ENCODE results near the gene AIFM3. TPM values are rescaled to one million over a fixed set of nuclear protein-coding genes. Genes with fewer than 3 reads are reported as not detected.

AIFM3 gene
- total RNA-seq, 2 donors from 2014 or later = 1.4 to 1.8 TPM

DNA sequence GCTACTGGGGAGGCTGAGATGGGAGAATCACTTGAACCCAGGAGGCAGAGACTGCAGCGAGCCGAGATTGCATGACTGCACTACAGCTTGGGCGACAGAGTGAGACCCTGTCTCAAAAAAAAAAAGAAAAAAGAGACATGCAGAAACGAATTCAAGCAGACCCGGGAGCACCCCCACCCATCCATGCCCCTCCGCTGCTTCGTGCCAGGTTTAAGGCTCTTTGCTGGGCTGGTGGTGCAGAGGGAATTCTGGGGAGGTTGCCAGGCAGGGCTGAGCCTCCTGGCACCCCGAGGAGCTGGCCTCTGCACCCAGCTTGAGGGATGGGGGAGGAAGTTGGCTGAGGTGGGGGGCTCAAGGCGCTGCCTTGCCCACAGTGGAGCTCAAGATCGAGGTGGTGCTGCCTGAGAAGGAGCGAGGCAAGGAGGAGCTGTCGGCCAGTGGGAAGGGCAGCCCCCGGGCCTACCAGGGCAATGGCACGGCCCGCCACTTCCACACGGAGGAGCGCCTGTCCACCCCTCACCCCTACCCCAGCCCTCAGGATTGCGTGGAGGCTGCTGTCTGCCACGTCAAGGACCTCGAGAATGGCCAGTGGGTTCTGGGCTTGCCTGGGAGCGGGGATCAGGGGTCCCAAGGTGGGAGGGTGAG lies 6.0 kb downstream of the AIFM3 start:
- H3K4me3 ChIP-seq = no peak overlapping the region
- no peaks in the 10 kb centered on the region for H3K36me3 ChIP-seq
- DNase-seq (ENCODE audit: low spot score) = no peak
- TF ChIP-seq POLR2AphosphoS5 (IDR thresholded peaks at IDR 0.05) = no peak
- TF ChIP-seq POLR2A (IDR thresholded peaks at IDR 0.05) = no peak
- TF ChIP-seq, protein P1, sequence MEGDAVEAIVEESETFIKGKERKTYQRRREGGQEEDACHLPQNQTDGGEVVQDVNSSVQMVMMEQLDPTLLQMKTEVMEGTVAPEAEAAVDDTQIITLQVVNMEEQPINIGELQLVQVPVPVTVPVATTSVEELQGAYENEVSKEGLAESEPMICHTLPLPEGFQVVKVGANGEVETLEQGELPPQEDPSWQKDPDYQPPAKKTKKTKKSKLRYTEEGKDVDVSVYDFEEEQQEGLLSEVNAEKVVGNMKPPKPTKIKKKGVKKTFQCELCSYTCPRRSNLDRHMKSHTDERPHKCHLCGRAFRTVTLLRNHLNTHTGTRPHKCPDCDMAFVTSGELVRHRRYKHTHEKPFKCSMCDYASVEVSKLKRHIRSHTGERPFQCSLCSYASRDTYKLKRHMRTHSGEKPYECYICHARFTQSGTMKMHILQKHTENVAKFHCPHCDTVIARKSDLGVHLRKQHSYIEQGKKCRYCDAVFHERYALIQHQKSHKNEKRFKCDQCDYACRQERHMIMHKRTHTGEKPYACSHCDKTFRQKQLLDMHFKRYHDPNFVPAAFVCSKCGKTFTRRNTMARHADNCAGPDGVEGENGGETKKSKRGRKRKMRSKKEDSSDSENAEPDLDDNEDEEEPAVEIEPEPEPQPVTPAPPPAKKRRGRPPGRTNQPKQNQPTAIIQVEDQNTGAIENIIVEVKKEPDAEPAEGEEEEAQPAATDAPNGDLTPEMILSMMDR (IDR thresholded peaks at IDR 0.05) = no peak
- H3K27ac ChIP-seq = no peak overlapping the region
- H3K4me1 ChIP-seq (replicated peaks) = no peaks in the 10 kb centered on the region
- WGBS = 71% methylated on average over 21 of the region's 21 CpGs
- H3K9me3 ChIP-seq = no peaks in the 10 kb centered on the region
- intact Hi-C loops (cut with DNase I) = no loop called here
- H3K27me3 ChIP-seq (replicated peaks; ENCODE audit: insufficient read depth) = no peaks in the 10 kb centered on the region

DNA sequence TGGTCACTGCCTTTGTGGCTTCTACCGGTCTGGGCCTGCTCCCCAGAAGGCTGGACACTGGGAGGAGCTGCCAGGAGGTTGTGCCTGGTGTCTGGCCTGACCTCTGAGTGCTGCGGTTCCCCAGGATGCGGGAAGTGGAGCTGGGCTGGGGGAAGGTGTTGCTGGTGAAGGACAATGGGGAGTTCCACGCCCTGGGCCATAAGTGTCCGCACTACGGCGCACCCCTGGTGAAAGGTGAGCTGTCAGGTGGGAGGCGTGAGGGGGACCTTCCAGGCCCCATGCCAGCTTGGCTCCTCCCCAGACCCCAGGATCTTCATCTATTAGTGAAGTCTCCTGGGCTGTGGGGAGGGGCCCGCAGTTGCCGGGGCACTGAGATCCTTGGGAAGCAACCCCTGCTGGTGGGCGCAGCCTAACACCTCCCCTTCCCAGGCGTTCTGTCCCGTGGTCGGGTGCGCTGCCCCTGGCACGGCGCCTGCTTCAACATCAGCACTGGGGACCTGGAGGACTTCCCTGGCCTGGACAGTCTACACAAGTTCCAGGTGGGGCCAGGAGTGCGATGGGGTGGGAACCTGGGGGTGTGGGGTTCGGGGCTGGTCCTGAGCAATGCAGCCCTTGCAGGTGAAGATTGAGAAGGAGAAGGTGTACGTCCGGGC lies 6.7 kb downstream of the AIFM3 start:
- Histone ChIP-seq H3K4me1 (replicated peaks) (no peaks in the 10 kb centered on the region), H3K36me3 (no peaks in the 10 kb centered on the region), H3K27me3 (replicated peaks; ENCODE audit: insufficient read depth) (no peaks in the 10 kb centered on the region), H3K27ac (no peak overlapping the region), H3K9me3 (no peaks in the 10 kb centered on the region), H3K4me3 (no peak overlapping the region)
- 39% methylated on average over 21 of the region's 21 CpGs for WGBS
- TF ChIP-seq POLR2AphosphoS5 (IDR thresholded peaks at IDR 0.05) = no peak
- no peak for TF ChIP-seq POLR2A (IDR thresholded peaks at IDR 0.05)
- TF ChIP-seq, protein P1 (IDR thresholded peaks at IDR 0.05) = no peak
- no peak for DNase-seq (ENCODE audit: low spot score)
- intact Hi-C loops (cut with DNase I) = no loop called here

DNA sequence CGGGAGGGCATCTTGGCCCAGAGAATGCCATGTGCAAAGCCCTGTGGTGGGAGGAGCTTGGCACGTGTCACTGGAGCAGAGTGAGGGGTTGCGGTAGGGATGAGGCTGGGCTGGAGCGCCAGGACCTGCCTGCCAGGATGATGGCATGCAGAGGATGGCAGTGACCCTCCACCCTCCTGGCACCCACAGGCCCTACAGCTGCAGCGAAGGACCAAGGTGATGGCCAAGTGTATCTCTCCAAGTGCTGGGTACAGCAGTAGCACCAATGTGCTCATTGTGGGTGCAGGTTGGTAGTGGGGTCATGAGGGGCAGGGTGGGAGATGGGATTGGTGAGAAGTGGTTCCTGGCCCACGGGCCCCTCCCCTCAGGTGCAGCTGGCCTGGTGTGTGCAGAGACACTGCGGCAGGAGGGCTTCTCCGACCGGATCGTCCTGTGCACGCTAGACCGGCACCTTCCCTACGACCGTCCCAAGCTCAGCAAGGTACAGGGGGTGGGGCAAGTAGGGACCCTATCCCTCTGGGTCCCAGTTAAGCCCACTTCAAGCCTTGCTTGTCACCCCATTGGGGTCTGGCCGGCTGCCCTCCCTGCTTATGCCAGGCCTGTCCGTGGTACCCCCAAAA lies 7.4 kb downstream of the AIFM3 start:
- Histone ChIP-seq H3K27me3 (replicated peaks; ENCODE audit: insufficient read depth) (no peaks in the 10 kb centered on the region), H3K27ac (no peak overlapping the region), H3K9me3 (no peaks in the 10 kb centered on the region), H3K4me3 (no peak overlapping the region), H3K4me1 (replicated peaks) (no peaks in the 10 kb centered on the region), H3K36me3 (no peaks in the 10 kb centered on the region)
- 73% methylated on average over 16 of the region's 16 CpGs for WGBS
- no peak for TF ChIP-seq POLR2A (IDR thresholded peaks at IDR 0.05)
- TF ChIP-seq, protein P1 (IDR thresholded peaks at IDR 0.05) = no peak
- TF ChIP-seq POLR2AphosphoS5 (IDR thresholded peaks at IDR 0.05) = no peak
- DNase-seq (ENCODE audit: low spot score) = no peak
- intact Hi-C loops (cut with DNase I) = no loop called here

DNA sequence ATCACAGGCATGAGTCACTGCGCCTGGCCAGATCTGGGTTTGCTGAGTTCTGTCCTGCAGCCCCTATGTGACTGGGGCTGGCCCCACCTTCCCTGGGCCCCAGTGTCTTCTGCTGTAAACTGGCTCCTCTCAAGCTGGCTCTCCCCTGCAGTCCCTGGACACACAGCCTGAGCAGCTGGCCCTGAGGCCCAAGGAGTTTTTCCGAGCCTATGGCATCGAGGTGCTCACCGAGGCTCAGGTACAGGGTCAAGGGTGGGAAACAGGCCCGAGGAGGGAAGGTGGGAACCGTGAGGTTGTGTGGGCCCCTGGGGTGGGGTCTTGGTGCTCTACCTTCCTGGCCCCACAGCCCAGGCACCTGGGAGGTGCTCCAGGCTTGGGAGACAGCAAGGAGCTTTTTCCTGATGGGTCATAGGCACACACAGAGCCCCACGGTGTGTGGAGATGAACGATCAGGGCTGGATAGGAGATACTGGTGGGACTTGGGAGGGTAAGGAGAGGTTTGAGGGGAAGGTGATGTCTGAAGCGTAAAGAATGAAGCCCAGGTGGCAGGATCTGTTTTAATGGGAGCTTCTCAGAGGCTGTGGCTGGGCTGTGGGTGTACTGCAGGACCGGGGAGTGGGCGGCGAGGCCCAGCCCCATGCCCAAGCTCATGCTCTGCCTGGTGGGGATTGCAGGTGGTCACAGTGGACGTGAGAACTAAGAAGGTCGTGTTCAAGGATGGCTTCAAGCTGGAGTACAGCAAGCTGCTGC lies 8.7 kb downstream of the AIFM3 start:
- no peaks in the 10 kb centered on the region for H3K4me1 ChIP-seq (replicated peaks)
- WGBS = 82% methylated on average over 14 of the region's 14 CpGs
- H3K9me3 ChIP-seq = no peaks in the 10 kb centered on the region
- H3K36me3 ChIP-seq = no peaks in the 10 kb centered on the region
- H3K27ac ChIP-seq = no peak overlapping the region
- intact Hi-C loops (cut with DNase I) = no loop called here
- TF ChIP-seq, protein P1 (IDR thresholded peaks at IDR 0.05) = no peak
- TF ChIP-seq POLR2A (IDR thresholded peaks at IDR 0.05) = no peak
- TF ChIP-seq POLR2AphosphoS5 (IDR thresholded peaks at IDR 0.05) = no peak
- DNase-seq (ENCODE audit: low spot score) = no peak
- no peaks in the 10 kb centered on the region for H3K27me3 ChIP-seq (replicated peaks; ENCODE audit: insufficient read depth)
- no peak overlapping the region for H3K4me3 ChIP-seq
